ENCODE data around the gene ZKSCAN7.
A peak's percentile ranks its signal among the peaks of the same experiment; 100 is the strongest.
"Not testable (repeated sequence)": the region's sequence is repeated elsewhere in the genome, so short reads cannot be mapped to it uniquely, and the experiment has no call there.

ZKSCAN7 gene

DNA sequence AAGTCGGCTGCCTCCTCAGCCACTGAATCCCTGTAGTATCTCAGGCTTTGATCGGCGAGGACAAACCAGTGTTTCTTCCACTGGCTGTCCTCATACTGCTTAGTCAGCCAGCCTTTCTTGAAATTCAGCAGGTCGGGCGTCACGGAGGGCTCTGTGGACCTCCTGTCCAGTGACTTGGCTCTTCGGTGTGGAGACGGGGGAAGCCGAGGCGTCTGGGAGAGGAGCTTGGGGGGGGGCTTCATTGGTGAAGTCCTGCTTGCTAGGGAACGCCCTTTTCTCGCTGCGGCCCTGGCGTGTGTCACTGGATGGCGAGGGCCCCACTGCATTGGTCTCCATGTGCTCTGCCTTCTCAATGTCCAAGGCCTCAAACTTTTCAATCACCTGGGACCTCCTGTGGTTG is 24.8 kb downstream of the ZKSCAN7 start:
- ATAC-seq: not testable (repeated sequence)

DNA sequence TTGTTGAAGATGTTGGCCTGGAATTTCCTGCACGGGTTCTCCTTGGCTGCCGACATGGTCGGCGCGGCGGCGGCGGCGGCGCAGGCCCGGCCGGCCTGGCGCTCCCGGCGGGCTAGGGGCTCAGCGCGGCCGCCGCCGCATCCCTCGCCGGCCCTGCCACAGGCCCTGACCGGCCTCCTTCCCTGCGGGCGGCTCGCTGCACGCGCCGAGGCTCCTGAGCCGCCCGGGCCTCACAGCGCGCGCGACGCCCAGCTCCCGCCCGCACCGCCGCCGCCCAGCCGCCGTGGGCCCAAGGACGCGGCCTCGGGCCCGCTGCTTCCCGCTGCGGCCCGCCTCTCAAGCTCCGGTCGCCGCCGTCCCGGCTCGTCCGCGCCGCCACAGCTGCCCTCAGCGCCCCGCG is 26.0 kb downstream of the ZKSCAN7 start:
- not testable (repeated sequence) for ATAC-seq

- TF ChIP-seq ZFP3 (CRISPR knock-in tag; IDR thresholded peaks at IDR 0.05) (no peak), ARNTL (CRISPR knock-in tag; IDR thresholded peaks at IDR 0.05; ENCODE audit: borderline replicate concordance, low read depth) (no peak), ZNF565 (CRISPR knock-in tag; conservative IDR thresholded peaks at IDR 0.05; ENCODE audit: low read depth) (no peak)
- peak; percentile 98 for ATAC-seq
Observed at GRCh38 chr3:44584646-44585501, 29.9 kb downstream of the ZKSCAN7 start, which contains the start of gene ZNF660. ZNF660 (plus strand) TSS chr3:44584964; CDS start chr3:44594194, 9,230 bp downstream.

GRCh38 chr3:44596621-44597020 is 41.6 kb downstream of the ZKSCAN7 start:
- no peak for ATAC-seq
- TF ChIP-seq TCF4 (CRISPR knock-in tag; IDR thresholded peaks at IDR 0.05; ENCODE audit: borderline replicate concordance): no peak
- no peak for TF ChIP-seq SNAI2 (CRISPR knock-in tag; IDR thresholded peaks at IDR 0.05)
- TF ChIP-seq PPARA (CRISPR knock-in tag; IDR thresholded peaks at IDR 0.05; ENCODE audit: borderline replicate concordance): no peak
- no peak for TF ChIP-seq OSR1 (CRISPR knock-in tag; IDR thresholded peaks at IDR 0.05)
- TF ChIP-seq ZFP30 (CRISPR knock-in tag; IDR thresholded peaks at IDR 0.05): no peak
- TF ChIP-seq BACH2 (CRISPR knock-in tag; IDR thresholded peaks at IDR 0.05; ENCODE audit: borderline replicate concordance): no peak
- TF ChIP-seq ARNTL (CRISPR knock-in tag; IDR thresholded peaks at IDR 0.05; ENCODE audit: borderline replicate concordance, low read depth): no peak
- TF ChIP-seq GLIS3 (CRISPR knock-in tag; IDR thresholded peaks at IDR 0.05): no peak
- TF ChIP-seq ZNF70 (CRISPR knock-in tag; IDR thresholded peaks at IDR 0.05): no peak

GRCh38 chr3:44601749-44602148 is 46.8 kb downstream of the ZKSCAN7 start:
- ATAC-seq: no peak
- TF ChIP-seq ZC3H10 (CRISPR knock-in tag; IDR thresholded peaks at IDR 0.05) (no peak), SNAI2 (CRISPR knock-in tag; IDR thresholded peaks at IDR 0.05) (no peak), ZFP3 (CRISPR knock-in tag; IDR thresholded peaks at IDR 0.05) (no peak), CSRNP3 (CRISPR knock-in tag; IDR thresholded peaks at IDR 0.05) (no peak), ESRRG (CRISPR knock-in tag; IDR thresholded peaks at IDR 0.05) (no peak), ZNF8 (CRISPR knock-in tag; IDR thresholded peaks at IDR 0.05) (no peak), PPARA (CRISPR knock-in tag; IDR thresholded peaks at IDR 0.05; ENCODE audit: borderline replicate concordance) (no peak), BACH2 (CRISPR knock-in tag; IDR thresholded peaks at IDR 0.05; ENCODE audit: borderline replicate concordance) (no peak), RARB (CRISPR knock-in tag; IDR thresholded peaks at IDR 0.05) (no peak)

GRCh38 chr3:44612678-44613077 is 57.7 kb downstream of the ZKSCAN7 start:
- no peak for ATAC-seq
- no peak for TF ChIP-seq RARB (CRISPR knock-in tag; IDR thresholded peaks at IDR 0.05)
- no peak for TF ChIP-seq TSHZ2 (CRISPR knock-in tag; IDR thresholded peaks at IDR 0.05)
- TF ChIP-seq ZFP30 (CRISPR knock-in tag; IDR thresholded peaks at IDR 0.05): no peak
- no peak for TF ChIP-seq ZNF70 (CRISPR knock-in tag; IDR thresholded peaks at IDR 0.05)
- no peak for TF ChIP-seq GLIS3 (CRISPR knock-in tag; IDR thresholded peaks at IDR 0.05)
- TF ChIP-seq ZFP3 (CRISPR knock-in tag; IDR thresholded peaks at IDR 0.05): no peak
- TF ChIP-seq TCF4 (CRISPR knock-in tag; IDR thresholded peaks at IDR 0.05; ENCODE audit: borderline replicate concordance): no peak
- TF ChIP-seq, protein P1, sequence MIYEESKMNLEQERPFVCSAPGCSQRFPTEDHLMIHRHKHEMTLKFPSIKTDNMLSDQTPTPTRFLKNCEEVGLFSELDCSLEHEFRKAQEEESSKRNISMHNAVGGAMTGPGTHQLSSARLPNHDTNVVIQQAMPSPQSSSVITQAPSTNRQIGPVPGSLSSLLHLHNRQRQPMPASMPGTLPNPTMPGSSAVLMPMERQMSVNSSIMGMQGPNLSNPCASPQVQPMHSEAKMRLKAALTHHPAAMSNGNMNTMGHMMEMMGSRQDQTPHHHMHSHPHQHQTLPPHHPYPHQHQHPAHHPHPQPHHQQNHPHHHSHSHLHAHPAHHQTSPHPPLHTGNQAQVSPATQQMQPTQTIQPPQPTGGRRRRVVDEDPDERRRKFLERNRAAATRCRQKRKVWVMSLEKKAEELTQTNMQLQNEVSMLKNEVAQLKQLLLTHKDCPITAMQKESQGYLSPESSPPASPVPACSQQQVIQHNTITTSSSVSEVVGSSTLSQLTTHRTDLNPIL (CRISPR knock-in tag; IDR thresholded peaks at IDR 0.05; ENCODE audit: low read depth): no peak
- no peak for TF ChIP-seq TOX (CRISPR knock-in tag; IDR thresholded peaks at IDR 0.05; ENCODE audit: borderline replicate concordance)
- TF ChIP-seq, protein P2, sequence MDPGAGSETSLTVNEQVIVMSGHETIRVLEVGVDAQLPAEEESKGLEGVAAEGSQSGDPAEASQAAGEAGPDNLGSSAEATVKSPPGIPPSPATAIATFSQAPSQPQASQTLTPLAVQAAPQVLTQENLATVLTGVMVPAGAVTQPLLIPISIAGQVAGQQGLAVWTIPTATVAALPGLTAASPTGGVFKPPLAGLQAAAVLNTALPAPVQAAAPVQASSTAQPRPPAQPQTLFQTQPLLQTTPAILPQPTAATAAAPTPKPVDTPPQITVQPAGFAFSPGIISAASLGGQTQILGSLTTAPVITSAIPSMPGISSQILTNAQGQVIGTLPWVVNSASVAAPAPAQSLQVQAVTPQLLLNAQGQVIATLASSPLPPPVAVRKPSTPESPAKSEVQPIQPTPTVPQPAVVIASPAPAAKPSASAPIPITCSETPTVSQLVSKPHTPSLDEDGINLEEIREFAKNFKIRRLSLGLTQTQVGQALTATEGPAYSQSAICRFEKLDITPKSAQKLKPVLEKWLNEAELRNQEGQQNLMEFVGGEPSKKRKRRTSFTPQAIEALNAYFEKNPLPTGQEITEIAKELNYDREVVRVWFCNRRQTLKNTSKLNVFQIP (CRISPR knock-in tag; IDR thresholded peaks at IDR 0.05; ENCODE audit: borderline replicate concordance, low read depth): no peak
- TF ChIP-seq ISL1 (CRISPR knock-in tag; IDR thresholded peaks at IDR 0.05): no peak
- TF ChIP-seq ZC3H10 (CRISPR knock-in tag; IDR thresholded peaks at IDR 0.05): no peak
- no peak for TF ChIP-seq ZNF565 (CRISPR knock-in tag; conservative IDR thresholded peaks at IDR 0.05; ENCODE audit: low read depth)
- TF ChIP-seq CSRNP3 (CRISPR knock-in tag; IDR thresholded peaks at IDR 0.05): no peak
- TF ChIP-seq PPARA (CRISPR knock-in tag; IDR thresholded peaks at IDR 0.05; ENCODE audit: borderline replicate concordance): no peak
- TF ChIP-seq CSDC2 (CRISPR knock-in tag; IDR thresholded peaks at IDR 0.05): no peak
- TF ChIP-seq SNAI2 (CRISPR knock-in tag; IDR thresholded peaks at IDR 0.05): no peak
- no peak for TF ChIP-seq BACH2 (CRISPR knock-in tag; IDR thresholded peaks at IDR 0.05; ENCODE audit: borderline replicate concordance)
- no peak for TF ChIP-seq ARNTL (CRISPR knock-in tag; IDR thresholded peaks at IDR 0.05; ENCODE audit: borderline replicate concordance, low read depth)
- TF ChIP-seq ESRRG (CRISPR knock-in tag; IDR thresholded peaks at IDR 0.05): no peak

Measured in SK-N-SH treated with all-trans-retinoic acid at 6 μM for 48 hours (cell line).